ENCODE measurements around the gene TLR9.

The TLR9 gene

GRCh38 chr3:52216585-52217408, 8.6 kb downstream of the TLR9 start:
- peak; percentile 57 for DNase-seq

DNA sequence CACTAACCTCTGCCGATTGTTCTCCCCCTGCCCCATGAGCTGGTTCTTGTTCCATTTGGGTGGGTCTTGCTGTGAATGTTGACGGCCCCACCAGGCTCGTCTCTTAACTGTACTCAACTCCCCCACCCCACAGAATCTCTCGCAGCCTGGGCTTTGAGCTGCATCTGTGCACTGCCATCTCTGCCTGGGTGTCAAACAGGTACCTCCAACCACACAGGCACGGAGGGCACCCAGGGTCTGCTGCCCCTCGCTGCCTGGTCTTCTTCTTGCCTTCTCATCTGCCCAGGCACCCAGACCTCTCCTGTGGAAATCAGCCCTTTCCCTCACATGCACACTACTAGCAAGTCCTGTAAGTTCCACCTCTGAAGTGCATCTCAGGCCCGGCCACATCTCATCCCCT, 10.1 kb downstream of the TLR9 start:
- no peak for DNase-seq

- DNase-seq: no peak
These were observed 11.5 kb downstream of the TLR9 start for GRCh38 chr3:52213901-52214300.

DNA sequence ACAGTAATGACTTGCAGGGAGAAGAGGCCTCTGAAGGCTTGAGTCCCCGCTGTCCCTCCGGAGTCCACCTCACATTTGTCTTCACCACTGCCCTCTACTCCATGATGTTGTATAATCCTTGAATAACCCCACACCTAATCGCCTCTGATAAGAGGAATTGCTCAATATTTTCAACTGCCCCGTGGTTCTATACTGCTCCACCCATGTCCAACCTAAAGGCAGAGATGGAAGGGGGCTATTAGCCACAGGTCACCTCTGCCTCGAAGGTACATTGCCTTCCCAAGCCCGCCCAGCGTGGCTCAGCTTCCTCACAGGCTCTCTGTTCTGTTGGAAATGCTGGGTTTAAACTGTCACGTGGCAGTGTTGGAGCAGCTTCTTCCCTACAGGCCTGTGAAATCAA, 12.4 kb downstream of the TLR9 start:
- DNase-seq: no peak

DNA sequence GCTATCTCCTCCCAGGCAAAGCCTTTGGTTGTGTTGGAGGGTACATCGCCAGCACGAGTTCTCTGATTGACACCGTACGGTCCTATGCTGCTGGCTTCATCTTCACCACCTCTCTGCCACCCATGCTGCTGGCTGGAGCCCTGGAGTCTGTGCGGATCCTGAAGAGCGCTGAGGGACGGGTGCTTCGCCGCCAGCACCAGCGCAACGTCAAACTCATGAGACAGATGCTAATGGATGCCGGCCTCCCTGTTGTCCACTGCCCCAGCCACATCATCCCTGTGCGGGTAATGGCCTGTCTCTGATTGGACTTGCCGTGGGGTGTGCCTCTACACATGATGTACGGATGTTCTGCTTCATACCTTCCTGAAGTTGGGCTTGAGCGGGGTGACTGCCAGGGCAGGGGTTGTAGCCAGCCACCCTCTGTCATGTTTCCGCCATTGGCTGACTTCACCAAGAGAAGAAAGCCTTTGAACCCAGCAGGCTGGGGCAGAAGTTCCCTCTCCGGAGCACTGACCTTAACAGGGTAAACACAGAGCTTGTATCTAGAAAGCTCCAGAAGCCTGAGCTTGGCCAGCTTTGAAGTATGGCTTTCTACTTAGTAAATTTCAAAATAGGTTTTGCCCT, 14.1 kb downstream of the TLR9 start:
- DNase-seq: no peak

DNA sequence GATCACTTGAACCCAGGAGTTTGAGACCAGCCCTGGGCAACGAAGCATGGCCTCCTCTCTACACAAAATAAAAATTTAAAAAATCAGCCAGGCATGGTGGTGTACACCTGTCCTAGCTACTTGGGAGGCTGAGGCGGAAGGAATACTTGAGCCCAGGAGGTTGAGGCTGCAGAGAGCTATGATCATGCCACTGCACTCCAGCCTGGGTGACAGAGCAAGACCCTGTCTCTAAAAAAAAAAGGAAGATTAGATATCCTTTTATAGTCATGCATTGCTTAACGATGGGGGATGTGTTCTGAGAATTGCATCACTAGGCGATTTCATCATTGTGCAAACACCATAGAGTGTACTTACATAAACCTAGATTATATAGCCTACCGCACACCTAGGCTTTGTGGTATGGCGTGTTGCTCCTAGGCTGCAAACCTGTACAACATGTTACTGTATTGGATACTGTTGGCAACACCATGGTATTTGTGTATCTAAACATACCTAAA, 14.8 kb downstream of the TLR9 start:
- no peak for DNase-seq

DNA sequence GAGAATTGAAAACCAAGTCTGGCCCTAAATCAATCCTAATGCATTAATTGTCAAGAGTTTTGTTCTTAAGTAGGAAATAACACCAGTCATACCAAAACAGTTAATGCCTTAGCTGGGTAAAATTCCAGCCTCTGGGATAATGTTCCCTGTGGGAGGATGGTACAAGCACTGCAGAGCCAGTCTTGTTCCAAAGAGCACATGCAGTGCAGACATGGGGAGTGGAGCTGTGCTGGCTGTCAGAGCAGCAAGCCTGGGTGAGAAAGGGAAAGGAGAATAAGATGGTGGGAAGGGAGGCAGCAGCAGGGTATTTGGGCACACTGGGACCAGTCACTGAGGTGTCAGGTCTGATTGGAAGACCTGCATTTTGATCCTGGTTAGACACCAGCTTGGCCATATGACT, 15.4 kb downstream of the TLR9 start:
- no peak for DNase-seq

GRCh38 chr3:52208556-52208955, 16.9 kb downstream of the TLR9 start:
- DNase-seq: no peak

GRCh38 chr3:52205727-52206372, 19.6 kb downstream of the TLR9 start:
- DNase-seq: no peak

GRCh38 chr3:52204337-52205073, 20.9 kb downstream of the TLR9 start:
- no peak for DNase-seq

DNA sequence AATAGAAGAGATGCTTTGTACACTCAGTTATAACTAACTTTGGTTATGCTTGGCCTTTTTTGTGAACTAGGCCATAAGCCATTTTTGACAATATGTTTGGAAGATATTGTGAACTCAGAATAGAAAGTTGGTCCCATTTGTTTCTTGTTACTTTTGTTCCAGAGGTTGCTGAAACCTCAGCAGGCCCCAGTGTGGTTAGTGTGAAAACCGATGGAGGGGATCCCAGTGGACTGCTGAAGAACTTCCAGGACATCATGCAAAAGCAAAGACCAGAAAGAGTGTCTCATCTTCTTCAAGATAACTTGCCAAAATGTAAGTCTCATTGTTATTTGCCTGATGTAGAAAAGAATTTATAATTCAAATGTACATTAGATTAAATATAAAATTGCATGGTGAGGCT, 21.7 kb downstream of the TLR9 start:
- no peak for DNase-seq

DNA sequence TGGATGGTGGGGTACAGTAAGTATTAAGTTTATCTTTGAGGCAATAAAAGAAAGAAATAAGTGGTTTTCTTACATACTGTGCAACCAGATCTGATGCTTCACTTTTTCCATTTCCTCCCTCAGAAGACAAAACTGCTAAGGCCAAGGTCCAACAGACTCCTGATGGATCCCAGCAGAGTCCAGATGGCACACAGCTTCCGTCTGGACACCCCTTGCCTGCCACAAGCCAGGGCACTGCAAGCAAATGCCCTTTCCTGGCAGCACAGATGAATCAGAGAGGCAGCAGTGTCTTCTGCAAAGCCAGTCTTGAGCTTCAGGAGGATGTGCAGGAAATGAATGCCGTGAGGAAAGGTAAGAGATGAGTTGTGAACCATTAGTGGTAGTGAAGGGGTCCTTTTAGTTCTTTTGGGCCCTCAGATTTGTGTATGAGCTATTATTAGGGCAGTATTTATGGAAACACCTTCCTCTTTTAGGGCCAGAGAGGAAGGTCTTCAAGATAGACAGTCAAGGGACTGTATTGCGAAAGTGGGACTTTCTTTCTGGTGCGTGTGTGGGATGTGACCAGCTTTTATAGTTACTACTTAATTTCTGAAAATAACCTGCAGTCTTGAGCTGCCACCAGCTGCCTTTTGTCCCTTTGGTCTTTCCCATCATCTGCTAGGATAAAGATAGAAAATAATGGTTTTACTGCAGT, 22.9 kb downstream of the TLR9 start:
- DNase-seq: no peak

DNA sequence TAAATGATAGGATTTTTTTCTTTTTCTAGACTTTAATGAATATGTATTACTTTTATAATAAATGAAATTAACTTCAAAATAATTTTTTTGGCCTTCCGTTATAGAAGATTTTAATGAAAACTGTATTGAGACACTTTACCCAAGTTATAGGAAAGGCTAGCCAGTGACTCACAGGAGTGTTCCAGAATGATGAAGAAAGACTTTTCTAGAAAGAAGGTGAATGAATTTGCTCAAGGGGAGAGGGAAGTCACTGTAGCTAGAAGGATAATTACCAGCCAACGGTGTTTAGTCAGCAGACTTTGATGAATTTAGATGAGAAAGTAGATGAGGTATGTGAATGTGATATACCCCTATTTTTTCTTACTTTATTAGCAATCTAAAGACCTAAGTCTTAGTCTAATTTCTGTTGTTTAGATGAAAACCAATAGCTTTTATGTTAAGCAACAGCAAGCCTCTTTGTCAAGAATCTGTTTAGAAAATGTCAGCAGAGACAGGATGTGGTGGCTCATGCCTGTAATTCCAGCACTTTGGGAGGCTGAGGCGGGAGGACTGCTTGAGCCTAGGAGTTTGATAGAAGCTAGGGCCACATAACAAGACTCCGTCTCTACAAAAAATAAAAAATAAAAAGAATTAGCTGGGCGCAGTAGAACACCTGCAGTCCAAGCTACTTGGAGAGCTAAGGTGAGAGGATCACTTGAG, 24.3 kb downstream of the TLR9 start:
- no peak for DNase-seq

DNA sequence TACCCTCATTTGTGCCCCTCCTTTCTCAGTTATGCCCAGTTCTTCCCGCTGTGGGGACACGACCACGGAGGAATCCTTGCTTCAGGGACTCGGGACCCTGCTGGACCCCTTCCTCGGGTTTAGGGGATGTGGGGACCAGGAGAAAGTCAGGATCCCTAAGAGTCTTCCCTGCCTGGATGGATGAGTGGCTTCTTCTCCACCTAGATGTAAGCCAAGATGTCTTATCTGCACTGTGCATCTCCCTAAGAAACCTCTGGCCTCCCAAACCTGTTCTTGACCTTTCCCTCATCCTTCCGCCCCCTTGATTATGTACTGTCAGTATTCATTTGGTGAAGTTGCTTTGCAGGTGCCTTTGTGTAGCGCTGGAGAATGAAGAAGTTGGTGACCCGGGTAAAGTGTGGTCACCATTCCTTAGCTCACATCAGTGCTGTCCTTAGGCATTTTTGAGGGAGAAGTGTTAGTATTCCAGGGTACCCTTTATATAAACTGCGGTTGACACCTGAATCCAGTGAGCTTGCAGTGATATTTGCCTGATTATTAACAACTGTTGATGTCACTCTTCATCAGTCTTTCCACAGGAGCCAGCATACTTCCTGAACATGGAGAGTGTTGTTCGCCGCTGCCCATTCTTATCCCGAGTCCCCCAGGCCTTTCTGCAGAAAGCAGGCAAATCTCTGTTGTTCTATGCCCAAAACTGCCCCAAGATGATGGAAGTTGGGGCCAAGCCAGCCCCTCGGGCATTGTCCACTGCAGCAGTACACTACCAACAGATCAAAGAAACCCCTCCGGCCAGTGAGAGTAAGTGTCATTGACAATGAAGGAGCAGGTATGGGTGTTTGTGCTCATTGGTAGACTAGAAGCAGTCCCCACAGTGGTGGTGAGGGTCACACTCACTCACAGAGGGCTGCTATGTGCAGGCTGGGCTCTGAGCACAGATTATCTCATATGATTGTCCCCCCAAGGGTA, 26.5 kb downstream of the TLR9 start:
- no peak for DNase-seq

- peak; percentile 92 for DNase-seq
These were observed 27.4 kb downstream of the TLR9 start, which contains the start of gene ALAS1 for GRCh38 chr3:52197842-52198625. ALAS1 (plus strand) TSS chr3:52198160; CDS start chr3:52199242, 1,082 bp downstream.

DNA sequence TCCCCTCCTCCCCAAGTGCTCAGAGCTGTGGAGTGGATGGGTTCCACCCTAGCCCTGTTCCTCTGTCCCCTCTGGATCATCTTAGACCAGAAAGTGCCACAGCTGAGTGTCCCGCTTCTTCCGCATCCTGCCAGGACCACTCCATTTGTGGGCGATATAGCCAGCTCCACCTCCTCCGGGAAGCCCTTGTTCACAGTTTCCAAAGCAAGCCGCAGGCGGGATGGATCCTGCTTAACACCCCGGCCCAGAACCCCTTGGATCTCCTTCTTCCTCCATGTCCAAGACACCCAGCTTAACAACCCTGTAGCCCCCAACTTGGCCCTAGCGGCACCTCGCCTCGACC, 28.0 kb downstream of the TLR9 start:
- no peak for DNase-seq

GRCh38 chr3:52196977-52197376, 28.5 kb downstream of the TLR9 start:
- DNase-seq: no peak

DNA sequence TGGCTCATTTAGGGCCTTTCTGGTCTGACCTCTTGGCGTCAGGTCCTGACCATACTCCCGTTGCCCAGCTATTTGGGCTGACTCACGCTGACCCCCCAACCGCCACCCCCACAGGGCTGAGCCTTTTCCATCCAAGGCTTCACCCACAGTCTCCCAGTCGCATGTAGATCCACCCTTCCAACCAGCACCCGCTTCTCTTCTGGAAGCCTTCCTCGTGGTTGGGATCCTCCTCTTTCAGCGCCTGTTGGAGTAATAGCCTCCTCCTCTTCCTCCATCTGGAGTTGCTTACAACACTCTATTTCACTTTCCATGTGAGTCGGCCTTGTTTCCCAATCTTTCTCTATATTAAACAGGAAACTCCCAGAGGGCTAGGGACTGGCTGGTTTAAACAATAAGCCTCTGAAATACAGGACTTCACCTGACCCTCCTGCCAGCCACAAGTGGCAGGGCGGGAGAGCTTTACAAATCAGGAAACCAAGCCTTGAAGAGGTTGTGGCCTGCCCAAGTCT, 29.6 kb downstream of the TLR9 start:
- no peak for DNase-seq

DNA sequence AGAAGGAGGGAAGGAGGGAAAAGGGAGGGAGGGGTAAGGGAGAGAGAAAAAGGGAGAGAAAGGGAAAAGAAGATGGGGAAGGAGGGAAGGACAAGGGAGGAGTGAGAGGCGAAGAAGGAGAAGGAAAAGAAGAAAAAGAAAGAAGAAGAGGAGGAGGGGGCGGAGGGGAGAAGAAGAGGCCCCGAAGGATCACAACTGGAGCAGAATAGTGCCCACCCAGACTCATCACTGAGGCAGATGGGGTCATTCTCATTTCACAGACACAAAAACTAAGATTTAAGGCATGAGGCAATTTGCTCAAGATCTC, 30.2 kb downstream of the TLR9 start:
- no peak for DNase-seq

All from hematopoietic multipotent progenitor cell treated with erythropoietin and hydrocortisone succinate and interleukin-3 and kit ligand, for 8 days (in vitro differentiated cells).